ENCODE measurements around the gene PTRH1. TPM values are rescaled to one million over a fixed set of nuclear protein-coding genes. Genes with fewer than 3 reads are reported as not detected.
A peak's percentile ranks its signal among the peaks of the same experiment; 100 is the strongest.

The PTRH1 gene
- total RNA-seq, 1 donor: 16.3 TPM

DNA sequence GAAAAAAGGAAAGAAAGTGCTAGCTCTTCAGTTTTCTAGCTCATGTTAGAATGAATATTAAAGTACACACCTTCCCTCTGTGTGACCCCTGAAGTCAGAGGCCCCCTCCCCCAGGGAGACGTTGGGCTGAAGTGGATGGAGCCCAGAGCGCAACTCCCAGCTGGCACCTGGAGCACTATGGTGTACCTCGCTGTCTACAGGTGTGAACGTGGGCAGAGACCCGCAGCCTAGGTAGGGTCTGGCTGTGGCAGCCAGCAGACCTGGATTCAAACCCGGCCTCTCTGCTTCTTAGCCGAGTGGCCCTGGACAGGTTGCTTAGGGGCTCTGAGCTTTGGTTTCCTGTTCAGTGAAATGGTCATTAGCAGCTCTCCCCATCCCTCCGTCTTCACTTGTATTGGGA, 13.3 kb upstream of the PTRH1 start:
- TF ChIP-seq, protein P1, sequence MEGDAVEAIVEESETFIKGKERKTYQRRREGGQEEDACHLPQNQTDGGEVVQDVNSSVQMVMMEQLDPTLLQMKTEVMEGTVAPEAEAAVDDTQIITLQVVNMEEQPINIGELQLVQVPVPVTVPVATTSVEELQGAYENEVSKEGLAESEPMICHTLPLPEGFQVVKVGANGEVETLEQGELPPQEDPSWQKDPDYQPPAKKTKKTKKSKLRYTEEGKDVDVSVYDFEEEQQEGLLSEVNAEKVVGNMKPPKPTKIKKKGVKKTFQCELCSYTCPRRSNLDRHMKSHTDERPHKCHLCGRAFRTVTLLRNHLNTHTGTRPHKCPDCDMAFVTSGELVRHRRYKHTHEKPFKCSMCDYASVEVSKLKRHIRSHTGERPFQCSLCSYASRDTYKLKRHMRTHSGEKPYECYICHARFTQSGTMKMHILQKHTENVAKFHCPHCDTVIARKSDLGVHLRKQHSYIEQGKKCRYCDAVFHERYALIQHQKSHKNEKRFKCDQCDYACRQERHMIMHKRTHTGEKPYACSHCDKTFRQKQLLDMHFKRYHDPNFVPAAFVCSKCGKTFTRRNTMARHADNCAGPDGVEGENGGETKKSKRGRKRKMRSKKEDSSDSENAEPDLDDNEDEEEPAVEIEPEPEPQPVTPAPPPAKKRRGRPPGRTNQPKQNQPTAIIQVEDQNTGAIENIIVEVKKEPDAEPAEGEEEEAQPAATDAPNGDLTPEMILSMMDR (IDR thresholded peaks at IDR 0.05; ENCODE audit: extremely low read depth, low read depth, low read length): no peak
- Histone ChIP-seq H3K4me1 (ENCODE audit: insufficient read depth, low read length) (peaks cover 8% of the 10 kb centered on the region), H4K20me1 (ENCODE audit: insufficient read depth, low read length) (no peaks in the 10 kb centered on the region)

DNA sequence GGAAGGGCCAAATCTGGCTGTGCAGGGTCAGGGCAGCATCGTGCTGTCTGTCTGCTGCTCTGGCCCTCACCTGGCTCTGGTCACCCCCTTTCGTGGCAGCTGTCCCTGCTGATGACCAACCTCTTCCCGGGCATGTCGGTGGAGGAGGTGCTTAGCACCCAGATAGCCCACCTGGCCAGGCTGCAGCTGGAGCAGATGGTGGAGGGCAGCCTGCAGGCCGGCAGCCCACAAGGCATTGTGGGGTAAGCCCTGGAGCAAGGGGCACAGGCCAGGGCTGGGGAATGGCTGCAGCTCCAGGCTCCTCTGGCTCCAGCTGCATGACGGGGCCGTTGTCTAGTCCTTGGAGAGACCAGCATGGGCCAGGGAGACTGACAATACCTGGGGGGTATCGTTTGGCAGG, 11.4 kb upstream of the PTRH1 start:
- Histone ChIP-seq H3K9me3 (ENCODE audit: low read depth, low read length) (no peaks in the 10 kb centered on the region), H3K27me3 (ENCODE audit: insufficient read depth, low read length) (no peaks in the 10 kb centered on the region), H3K79me2 (ENCODE audit: insufficient read depth, low read length) (no peaks in the 10 kb centered on the region), H3K27ac (ENCODE audit: low read depth, low read length) (no peak overlapping the region), H2AFZ (ENCODE audit: low read length) (no peak overlapping the region), H4K20me1 (ENCODE audit: insufficient read depth, low read length) (peaks cover 4% of the 10 kb centered on the region), H3K4me3 (ENCODE audit: insufficient read depth, low read length) (no peak overlapping the region), H3K4me2 (ENCODE audit: insufficient read depth, low read length) (no peak overlapping the region), H3K4me1 (ENCODE audit: insufficient read depth, low read length) (peaks cover 16% of the 10 kb centered on the region), H3K36me3 (ENCODE audit: insufficient read depth, low read length) (peaks cover 3% of the 10 kb centered on the region)
- TF ChIP-seq, protein P1 (IDR thresholded peaks at IDR 0.05; ENCODE audit: extremely low read depth, low read depth, low read length): no peak
- no peak for DNase-seq (ENCODE audit: insufficient read length, low spot score, missing footprints)

More for the DNA sequence above, 13.3 kb upstream of the PTRH1 start:
- Histone ChIP-seq H3K4me3 (ENCODE audit: insufficient read depth, low read length) (no peak overlapping the region), H3K27me3 (ENCODE audit: insufficient read depth, low read length) (no peaks in the 10 kb centered on the region), H2AFZ (ENCODE audit: low read length) (no peak overlapping the region), H3K36me3 (ENCODE audit: insufficient read depth, low read length) (peaks cover 6% of the 10 kb centered on the region), H3K9me3 (ENCODE audit: low read depth, low read length) (no peaks in the 10 kb centered on the region), H3K27ac (ENCODE audit: low read depth, low read length) (no peak overlapping the region), H3K79me2 (ENCODE audit: insufficient read depth, low read length) (no peaks in the 10 kb centered on the region), H3K4me2 (ENCODE audit: insufficient read depth, low read length) (no peak overlapping the region)
- DNase-seq (ENCODE audit: insufficient read length, low spot score, missing footprints): peak; percentile 73

DNA sequence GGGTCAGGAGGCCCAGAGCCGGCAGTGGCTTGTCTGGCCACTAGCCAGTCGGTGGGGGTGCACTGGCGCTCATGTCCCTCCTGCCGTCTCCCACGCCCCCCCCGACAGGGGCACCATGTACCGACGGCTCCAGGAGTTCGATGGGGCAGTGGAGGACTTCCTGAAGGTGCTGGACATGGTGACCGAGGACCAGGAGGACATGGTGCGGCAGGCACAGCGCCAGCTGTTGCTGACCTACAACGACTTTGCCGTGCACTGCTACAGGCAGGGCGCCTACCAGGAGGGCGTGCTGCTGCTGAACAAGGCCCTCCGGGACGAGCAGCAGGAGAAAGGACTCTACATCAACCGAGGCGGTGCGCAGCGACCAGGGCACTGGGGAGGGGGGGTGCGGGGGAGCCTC, 8.5 kb upstream of the PTRH1 start:
- Histone ChIP-seq H3K9me3 (ENCODE audit: low read depth, low read length) (no peaks in the 10 kb centered on the region), H3K79me2 (ENCODE audit: insufficient read depth, low read length) (no peaks in the 10 kb centered on the region), H3K4me2 (ENCODE audit: insufficient read depth, low read length) (no peak overlapping the region), H3K4me3 (ENCODE audit: insufficient read depth, low read length) (no peak overlapping the region), H3K4me1 (ENCODE audit: insufficient read depth, low read length) (peaks cover 16% of the 10 kb centered on the region), H3K36me3 (ENCODE audit: insufficient read depth, low read length) (no peaks in the 10 kb centered on the region), H3K27me3 (ENCODE audit: insufficient read depth, low read length) (no peaks in the 10 kb centered on the region), H2AFZ (ENCODE audit: low read length) (peak overlapping the region; percentile 15), H4K20me1 (ENCODE audit: insufficient read depth, low read length) (peaks cover 4% of the 10 kb centered on the region), H3K27ac (ENCODE audit: low read depth, low read length) (no peak overlapping the region)
- DNase-seq (ENCODE audit: insufficient read length, low spot score, missing footprints): no peak
- TF ChIP-seq, protein P1 (IDR thresholded peaks at IDR 0.05; ENCODE audit: extremely low read depth, low read depth, low read length): no peak

DNA sequence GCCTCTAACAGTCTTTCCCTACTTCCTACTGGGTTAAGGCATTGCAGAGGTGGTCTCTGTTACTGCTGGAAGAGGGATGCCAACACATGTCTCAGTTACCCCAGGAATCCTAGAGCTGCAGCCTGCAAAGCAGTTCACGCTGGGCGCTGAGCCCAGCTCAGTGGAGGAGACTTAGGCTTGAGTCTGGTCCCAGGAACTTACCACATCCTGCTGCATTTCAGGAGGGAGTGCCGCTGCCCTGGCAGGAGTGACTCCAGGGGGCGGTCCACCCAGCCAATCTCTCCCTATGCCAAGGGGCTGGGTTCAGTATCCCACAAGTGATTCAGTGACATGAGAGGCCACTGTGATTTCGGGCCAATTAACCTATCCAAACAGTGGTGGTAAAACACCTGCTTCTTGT, 8.0 kb upstream of the PTRH1 start:
- Histone ChIP-seq H3K4me2 (ENCODE audit: insufficient read depth, low read length) (no peak overlapping the region), H4K20me1 (ENCODE audit: insufficient read depth, low read length) (peaks cover 4% of the 10 kb centered on the region), H3K79me2 (ENCODE audit: insufficient read depth, low read length) (no peaks in the 10 kb centered on the region), H3K27me3 (ENCODE audit: insufficient read depth, low read length) (no peaks in the 10 kb centered on the region), H2AFZ (ENCODE audit: low read length) (no peak overlapping the region), H3K27ac (ENCODE audit: low read depth, low read length) (no peak overlapping the region), H3K9me3 (ENCODE audit: low read depth, low read length) (no peaks in the 10 kb centered on the region), H3K4me1 (ENCODE audit: insufficient read depth, low read length) (peaks cover 16% of the 10 kb centered on the region), H3K36me3 (ENCODE audit: insufficient read depth, low read length) (no peaks in the 10 kb centered on the region), H3K4me3 (ENCODE audit: insufficient read depth, low read length) (no peak overlapping the region)
- TF ChIP-seq, protein P1 (IDR thresholded peaks at IDR 0.05; ENCODE audit: extremely low read depth, low read depth, low read length): peak; percentile 15
- peak; percentile 97 for DNase-seq (ENCODE audit: insufficient read length, low spot score, missing footprints)
